HT1080 (cell line): ENCODE results near the gene PLA2G4A. TPM values are rescaled to one million over a fixed set of nuclear protein-coding genes. Genes with fewer than 3 reads are reported as not detected.

Experiments used
- DNase-seq: peaks from one replicate; pipeline ENCODE4 v3.0.0-alpha.2; 2015; ENCODE audit warnings: low read depth
- polyA plus RNA-seq, 2 experiments: library from polyadenylated mRNA; depleted of rRNA; stranded (reverse); fragments of >200 nt; gene quantifications; 2 replicates each; pipeline ENCODE4 v1.2.3, GENCODE V29; 2015
- total RNA-seq: library from RNA; depleted of rRNA; stranded (reverse); fragments of >200 nt; shearing (Covaris generic); gene quantifications from 2 replicates; pipeline ENCODE4 v1.2.3, GENCODE V29; 2014; rRNA removed

PLA2G4A gene
- 0.34 and 0.47 TPM in 2 replicates for total RNA-seq
- polyA plus RNA-seq (2015; cell fraction: cytosol; rRNA removed) = 0.74 and 1.1 TPM in 2 replicates
- 4.2 and 4.5 TPM in 2 replicates for polyA plus RNA-seq (2015; cell fraction: nucleus; rRNA removed)

- DNase-seq = peak; percentile 20
Measured at GRCh38 chr1:186828611-186829454, at the start of gene PLA2G4A. Gene PLA2G4A (plus strand): TSS chr1:186828949. CDS start chr1:186854355, 25,406 bp downstream.

GRCh38 chr1:186780076-186780475 is 48.7 kb upstream of the PLA2G4A start:
- peak; percentile 3 for DNase-seq

- no peak for DNase-seq
Measured at GRCh38 chr1:186781730-186782129, 47.0 kb upstream of the PLA2G4A start.

- DNase-seq = peak; percentile 36
Measured at GRCh38 chr1:186782791-186783190, 46.0 kb upstream of the PLA2G4A start.

GRCh38 chr1:186783193-186783592 is 45.6 kb upstream of the PLA2G4A start:
- DNase-seq = no peak

GRCh38 chr1:186785503-186785902 is 43.2 kb upstream of the PLA2G4A start:
- no peak for DNase-seq

- DNase-seq = no peak
Measured at GRCh38 chr1:186790101-186790500, 38.6 kb upstream of the PLA2G4A start.

GRCh38 chr1:186792870-186793581 is 35.7 kb upstream of the PLA2G4A start:
- peak; percentile 76 for DNase-seq

GRCh38 chr1:186793582-186793927 is 35.2 kb upstream of the PLA2G4A start:
- peak; percentile 29 for DNase-seq

GRCh38 chr1:186798960-186799688 is 29.6 kb upstream of the PLA2G4A start:
- no peak for DNase-seq

GRCh38 chr1:186799689-186800054 is 29.1 kb upstream of the PLA2G4A start:
- DNase-seq = no peak

- no peak for DNase-seq
Measured at GRCh38 chr1:186802388-186802787, 26.4 kb upstream of the PLA2G4A start.

- no peak for DNase-seq
Measured at GRCh38 chr1:186804679-186805078, 24.1 kb upstream of the PLA2G4A start.

GRCh38 chr1:186806477-186806876 is 22.3 kb upstream of the PLA2G4A start:
- DNase-seq = no peak

GRCh38 chr1:186807163-186807562 is 21.6 kb upstream of the PLA2G4A start:
- DNase-seq = no peak

- DNase-seq = no peak
Measured at GRCh38 chr1:186811892-186812291, 16.9 kb upstream of the PLA2G4A start.

GRCh38 chr1:186812570-186812969 is 16.2 kb upstream of the PLA2G4A start:
- DNase-seq = no peak

- peak; percentile 36 for DNase-seq
Measured at GRCh38 chr1:186813420-186813819, 15.3 kb upstream of the PLA2G4A start.

- peak; percentile 57 for DNase-seq
Measured at GRCh38 chr1:186819126-186819525, 9.6 kb upstream of the PLA2G4A start.

- DNase-seq = no peak
Measured at GRCh38 chr1:186819563-186819962, 9.2 kb upstream of the PLA2G4A start.

- no peak for DNase-seq
Measured at GRCh38 chr1:186829686-186830587, 1.2 kb downstream of the PLA2G4A start.
